ENCODE results near the gene NBAS. TPM values are rescaled to one million over a fixed set of nuclear protein-coding genes. Genes with fewer than 3 reads are reported as not detected.

The NBAS gene
- total RNA-seq, 1 experiment from 2014 or later = 32.5 TPM

DNA sequence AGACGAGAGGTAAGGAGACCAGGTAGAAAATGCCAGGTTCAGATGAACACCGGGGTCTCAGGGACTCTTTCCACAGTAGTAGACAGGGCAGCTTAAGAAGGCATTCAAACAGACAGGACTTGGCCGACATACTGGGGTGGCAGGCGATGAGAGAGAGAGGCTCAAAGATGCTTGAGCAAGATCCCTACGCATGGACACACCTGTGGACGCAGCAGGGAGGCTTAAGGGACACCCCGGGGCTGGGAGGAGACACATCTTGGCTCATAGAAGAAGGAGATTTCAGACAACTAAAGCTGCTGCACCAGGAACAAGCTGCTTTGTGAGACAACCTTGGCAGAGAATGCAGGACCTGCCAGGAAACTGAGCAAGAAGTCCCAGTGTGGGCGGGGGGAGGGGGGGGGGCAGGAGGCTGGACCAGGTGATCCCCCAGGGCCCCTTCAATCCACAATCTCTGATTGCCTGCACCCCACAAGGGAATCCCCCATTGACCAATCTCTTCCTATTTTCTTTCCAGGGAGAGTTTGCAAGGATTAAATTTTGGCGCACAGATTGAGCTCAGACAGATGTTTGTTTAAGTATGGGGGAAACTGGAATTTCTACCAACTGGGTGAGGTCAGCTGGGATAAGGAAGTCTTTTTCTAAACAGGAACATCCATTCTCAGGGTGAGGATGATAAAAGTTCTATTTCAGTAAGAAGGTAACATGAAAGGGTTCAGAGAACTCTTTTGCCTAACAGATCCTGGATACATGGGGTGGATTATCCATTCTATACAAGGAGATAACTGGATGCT is 400.7 kb downstream of the NBAS start:
- H4K91ac ChIP-seq (ENCODE audit: insufficient read length, low read depth, low read length) = no peak overlapping the region
- H3K23ac ChIP-seq (ENCODE audit: insufficient read length, low read depth, low read length) = no peak overlapping the region
- no peak overlapping the region for H3K18ac ChIP-seq (ENCODE audit: insufficient read length, low read depth, low read length)
- no peak overlapping the region for H2BK15ac ChIP-seq (ENCODE audit: low read depth, low read length)
- H3T11ph ChIP-seq (ENCODE audit: low read length) = no peak overlapping the region
- H3K27ac ChIP-seq (ENCODE audit: insufficient read length, low read depth, low read length) = no peak overlapping the region
- no peak overlapping the region for H3K9ac ChIP-seq (ENCODE audit: extremely low read depth, insufficient read length, low read length)
- H2BK5ac ChIP-seq (ENCODE audit: insufficient read length, low read length) = no peak overlapping the region
- H3K23me2 ChIP-seq (ENCODE audit: insufficient read length, low read depth, low read length, poor library complexity, severe bottlenecking) = no peaks in the 10 kb centered on the region
- H2AK5ac ChIP-seq (ENCODE audit: insufficient read length, low read length) = no peak overlapping the region
- H2BK120ac ChIP-seq (ENCODE audit: low read depth, low read length, poor library complexity, severe bottlenecking) = no peak overlapping the region
- no peak overlapping the region for H3K4me3 Mint-ChIP-seq
- no peak overlapping the region for H3K4me2 ChIP-seq (ENCODE audit: insufficient read depth, insufficient read length, low read length)
- H3K79me1 ChIP-seq (ENCODE audit: insufficient read depth, low read depth, low read length, poor library complexity, severe bottlenecking) = no peaks in the 10 kb centered on the region
- H2AFZ ChIP-seq (ENCODE audit: low read length) = no peak overlapping the region
- H3K4me1 ChIP-seq (ENCODE audit: insufficient read depth, low read length) = peaks cover 3% of the 10 kb centered on the region; the same call in 1 of the 2 replicates
- H4K5ac ChIP-seq (ENCODE audit: insufficient read length, low read depth, low read length) = no peak overlapping the region
- no peaks in the 10 kb centered on the region for H3K27me3 ChIP-seq (ENCODE audit: insufficient read depth, low read length)
- TF ChIP-seq, protein P1, sequence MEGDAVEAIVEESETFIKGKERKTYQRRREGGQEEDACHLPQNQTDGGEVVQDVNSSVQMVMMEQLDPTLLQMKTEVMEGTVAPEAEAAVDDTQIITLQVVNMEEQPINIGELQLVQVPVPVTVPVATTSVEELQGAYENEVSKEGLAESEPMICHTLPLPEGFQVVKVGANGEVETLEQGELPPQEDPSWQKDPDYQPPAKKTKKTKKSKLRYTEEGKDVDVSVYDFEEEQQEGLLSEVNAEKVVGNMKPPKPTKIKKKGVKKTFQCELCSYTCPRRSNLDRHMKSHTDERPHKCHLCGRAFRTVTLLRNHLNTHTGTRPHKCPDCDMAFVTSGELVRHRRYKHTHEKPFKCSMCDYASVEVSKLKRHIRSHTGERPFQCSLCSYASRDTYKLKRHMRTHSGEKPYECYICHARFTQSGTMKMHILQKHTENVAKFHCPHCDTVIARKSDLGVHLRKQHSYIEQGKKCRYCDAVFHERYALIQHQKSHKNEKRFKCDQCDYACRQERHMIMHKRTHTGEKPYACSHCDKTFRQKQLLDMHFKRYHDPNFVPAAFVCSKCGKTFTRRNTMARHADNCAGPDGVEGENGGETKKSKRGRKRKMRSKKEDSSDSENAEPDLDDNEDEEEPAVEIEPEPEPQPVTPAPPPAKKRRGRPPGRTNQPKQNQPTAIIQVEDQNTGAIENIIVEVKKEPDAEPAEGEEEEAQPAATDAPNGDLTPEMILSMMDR (conservative IDR thresholded peaks at IDR 0.05) = no peak
- H3K4me1 Mint-ChIP-seq = peaks cover 52 to 55% of the 10 kb centered on the region in 2 experiments
- no CpG with 5 or more reads among the region's 9 CpGs for WGBS (ENCODE audit: extremely low coverage, insufficient read length, low lambda C conversion rate)
- H3K9me3 ChIP-seq (ENCODE audit: control insufficient read depth, low read depth, low read length) = no peaks in the 10 kb centered on the region
- no peak for DNase-seq
- H3K79me2 ChIP-seq (ENCODE audit: insufficient read depth, low read length) = no peaks in the 10 kb centered on the region
- no peak overlapping the region for H4K8ac ChIP-seq (replicated peaks; ENCODE audit: insufficient read length, low read depth, low read length)
- no peak overlapping the region for H3K14ac ChIP-seq (ENCODE audit: insufficient read depth, low read length)
- no peaks in the 10 kb centered on the region; a peak in 2 of 7 replicates for H3K36me3 Mint-ChIP-seq (ENCODE audit: insufficient read depth in 1 of 3, low read depth in 3 of 3)
- H3K56ac ChIP-seq (ENCODE audit: insufficient read length, low read depth, low read length) = no peak overlapping the region
- peaks cover 5% of the 10 kb centered on the region for H3K27me3 Mint-ChIP-seq (ENCODE audit: low read depth)
- peak overlapping the region in 2 of 3 experiments; percentile 28 to 51; a peak in 3 of 7 replicates for H3K27ac Mint-ChIP-seq
- no peak overlapping the region for H2BK12ac ChIP-seq (ENCODE audit: insufficient read length, low read depth, low read length)
- no peak overlapping the region for H3K4ac ChIP-seq (ENCODE audit: low read depth, low read length)
- H4K20me1 ChIP-seq (ENCODE audit: control insufficient read depth, insufficient read depth, insufficient read length) = no peaks in the 10 kb centered on the region
- no peaks in the 10 kb centered on the region; a peak in 1 of 5 replicates for H3K9me3 Mint-ChIP-seq
- H2BK20ac ChIP-seq (ENCODE audit: low read depth, low read length, poor library complexity, severe bottlenecking) = no peak overlapping the region
